Hepatocyte (in vitro differentiated cells): ENCODE measurements around the gene OR2M3. TPM values are rescaled to one million over a fixed set of nuclear protein-coding genes. Genes with fewer than 3 reads are reported as not detected.

Source experiments
- DNase-seq: peaks from one replicate; pipeline ENCODE4 v3.0.0-alpha.2; 2016; ENCODE audit warnings: low spot score
- H2AFZ ChIP-seq: fragments of 200-600 bp; sonication (generic); 2 replicates; pipeline ENCODE4 v1.6.0; 2016; ENCODE audit warnings: antibody characterized with exemption, mild to moderate bottlenecking
- H3K27ac ChIP-seq: fragments of 200-600 bp; sonication (generic); 2 replicates; pipeline ENCODE4 v1.5.1; 2016; ENCODE audit warnings: mild to moderate bottlenecking
- H3K27me3 ChIP-seq: fragments of 200-600 bp; sonication (generic); 2 replicates; pipeline ENCODE4 v1.6.1; 2016
- H3K36me3 ChIP-seq: fragments of 200-600 bp; sonication (generic); replicated peaks from 2 replicates; pipeline ENCODE4 v1.5.1; 2016; ENCODE audit warnings: low read depth; ENCODE audit not compliant: insufficient read depth
- H3K4me1 ChIP-seq: fragments of 200-600 bp; sonication (generic); 2 replicates; pipeline ENCODE4 v1.5.1; 2016; ENCODE audit warnings: mild to moderate bottlenecking, moderate library complexity; ENCODE audit not compliant: insufficient read depth
- H3K4me2 ChIP-seq: fragments of 200-600 bp; sonication (generic); 2 replicates; pipeline ENCODE4 v1.6.0; 2016
- H3K4me3 ChIP-seq: fragments of 200-600 bp; sonication (generic); 2 replicates; pipeline ENCODE4 v1.5.1; 2016; ENCODE audit warnings: mild to moderate bottlenecking
- H3K79me2 ChIP-seq: fragments of 200-600 bp; sonication (generic); 2 replicates; pipeline ENCODE4 v1.6.0; 2017; ENCODE audit warnings: mild to moderate bottlenecking
- H3K9me2 ChIP-seq: fragments of 200-600 bp; sonication (generic); replicated peaks from 2 replicates; pipeline ENCODE4 v1.6.0; 2017; ENCODE audit warnings: mild to moderate bottlenecking; ENCODE audit not compliant: insufficient read depth
- H3K9me3 ChIP-seq: fragments of 200-600 bp; sonication (generic); 2 replicates; pipeline ENCODE4 v1.5.1; 2016; ENCODE audit warnings: low read depth, mild to moderate bottlenecking
- H4K20me1 ChIP-seq: fragments of 200-600 bp; sonication (generic); 2 replicates; pipeline ENCODE4 v1.6.0; 2016; ENCODE audit warnings: mild to moderate bottlenecking; ENCODE audit not compliant: insufficient read depth, poor library complexity, severe bottlenecking
- CTCF ChIP-seq: fragments of 200-600 bp; sonication (generic); IDR thresholded peaks from 2 replicates; pipeline ENCODE4 v1.5.1; 2016; ENCODE audit warnings: antibody characterized with exemption, mild to moderate bottlenecking; ENCODE audit not compliant: poor library complexity
- EZH2 ChIP-seq: fragments of 200-600 bp; sonication (generic); IDR thresholded peaks from 2 replicates; pipeline ENCODE4 v1.6.1; 2016; ENCODE audit warnings: antibody characterized with exemption, mild to moderate bottlenecking, borderline replicate concordance
- EZH2phosphoT487 ChIP-seq: fragments of 200-600 bp; sonication (generic); IDR thresholded peaks from one replicate; pipeline ENCODE4 v1.6.1; 2018; ENCODE audit warnings: antibody characterized with exemption, mild to moderate bottlenecking, low read depth, moderate library complexity; ENCODE audit not compliant: unreplicated experiment, severe bottlenecking
- WGBS: methylation state at CpG from one replicate; pipeline ENCODE4 v1.1.6; 2016; ENCODE audit warnings: low lambda C conversion rate; ENCODE audit errors: missing lambda C conversion rate; 5-methylcytosine and 5-hydroxymethylcytosine counted together
- polyA plus RNA-seq: library from polyadenylated mRNA; unstranded; fragments of >200 nt; fragmentation: Nextera tagmentation; extraction: Ambion mirVana; gene quantifications from 2 replicates; pipeline ENCODE4 v1.2.1, GENCODE V29; 2016
- total RNA-seq: library from RNA; depleted of rRNA; stranded (reverse); fragments of >200 nt; gene quantifications from 2 replicates; pipeline ENCODE4 v1.2.3, GENCODE V29; 2014

Gene OR2M3
- total and polyA plus RNA-seq, 2 experiments from 2014 or later, result not detected

- Histone ChIP-seq H3K27ac (no peak overlapping the region), H3K9me3 (no peaks in the 10 kb centered on the region), H4K20me1 (no peaks in the 10 kb centered on the region), H2AFZ (no peak overlapping the region), H3K4me3 (no peak overlapping the region), H3K4me1 (no peaks in the 10 kb centered on the region), H3K36me3 (no peaks in the 10 kb centered on the region), H3K9me2 (no peaks in the 10 kb centered on the region), H3K4me2 (no peak overlapping the region), H3K27me3 (no peaks in the 10 kb centered on the region), H3K79me2 (no peaks in the 10 kb centered on the region)
- TF ChIP-seq EZH2, result no peak
- no peak for TF ChIP-seq CTCF
- TF ChIP-seq EZH2phosphoT487, result no peak
- 77% methylated on average over 11 of the region's 12 CpGs for WGBS
- DNase-seq, result no peak
Observed at GRCh38 chr1:248164031-248164430, 33.0 kb upstream of the OR2M3 start.

GRCh38 chr1:248165186-248165585, 31.9 kb upstream of the OR2M3 start:
- H3K4me1 ChIP-seq, result no peaks in the 10 kb centered on the region
- H4K20me1 ChIP-seq, result no peaks in the 10 kb centered on the region
- DNase-seq, result no peak
- no peaks in the 10 kb centered on the region for H3K79me2 ChIP-seq
- H3K9me2 ChIP-seq, result no peaks in the 10 kb centered on the region
- no peaks in the 10 kb centered on the region for H3K27me3 ChIP-seq
- H2AFZ ChIP-seq, result no peak overlapping the region
- no peaks in the 10 kb centered on the region for H3K9me3 ChIP-seq
- H3K27ac ChIP-seq, result no peak overlapping the region
- no peak overlapping the region for H3K4me2 ChIP-seq
- TF ChIP-seq CTCF (no peak), EZH2phosphoT487 (no peak), EZH2 (no peak)
- 79% methylated on average over 14 of the region's 14 CpGs for WGBS
- H3K36me3 ChIP-seq, result no peaks in the 10 kb centered on the region
- H3K4me3 ChIP-seq, result no peak overlapping the region

- no peaks in the 10 kb centered on the region for H3K9me3 ChIP-seq
- no peaks in the 10 kb centered on the region for H3K27me3 ChIP-seq
- H3K4me1 ChIP-seq, result no peaks in the 10 kb centered on the region
- no peak within 1 kb of the TSS for H3K4me2 ChIP-seq
- DNase-seq, result no peak
- no peak within 1 kb of the TSS for H3K27ac ChIP-seq
- H3K79me2 ChIP-seq, result no peaks in the 10 kb centered on the region
- no peak within 1 kb of the TSS for H3K4me3 ChIP-seq
- H4K20me1 ChIP-seq, result no peaks in the 10 kb centered on the region
- no peak for TF ChIP-seq CTCF
- H3K9me2 ChIP-seq, result no peaks in the 10 kb centered on the region
- no peaks in the 10 kb centered on the region for H3K36me3 ChIP-seq
- no peak within 1 kb of the TSS for H2AFZ ChIP-seq
Observed at GRCh38 chr1:248174521-248174920, 22.5 kb upstream of the OR2M3 start, which contains the start of gene OR2M2. Gene OR2M2, plus strand, starts transcription at chr1:248174821. Its CDS starts 5,165 bp downstream, at chr1:248179986.

GRCh38 chr1:248183996-248184395, 13.1 kb upstream of the OR2M3 start:
- H3K36me3 ChIP-seq, result no peaks in the 10 kb centered on the region
- 62% methylated on average over 7 of the region's 7 CpGs for WGBS
- H3K9me3 ChIP-seq, result peaks cover 3% of the 10 kb centered on the region
- no peak overlapping the region for H3K4me3 ChIP-seq
- no peaks in the 10 kb centered on the region for H3K27me3 ChIP-seq
- H3K79me2 ChIP-seq, result no peaks in the 10 kb centered on the region
- H3K9me2 ChIP-seq, result no peaks in the 10 kb centered on the region
- TF ChIP-seq CTCF (no peak), EZH2 (no peak), EZH2phosphoT487 (no peak)
- no peak overlapping the region for H3K4me2 ChIP-seq
- no peak overlapping the region for H3K27ac ChIP-seq
- DNase-seq, result no peak
- H3K4me1 ChIP-seq, result no peaks in the 10 kb centered on the region
- no peaks in the 10 kb centered on the region for H4K20me1 ChIP-seq
- no peak overlapping the region for H2AFZ ChIP-seq
